ENCODE measurements around the gene SLC8A1.

DNA sequence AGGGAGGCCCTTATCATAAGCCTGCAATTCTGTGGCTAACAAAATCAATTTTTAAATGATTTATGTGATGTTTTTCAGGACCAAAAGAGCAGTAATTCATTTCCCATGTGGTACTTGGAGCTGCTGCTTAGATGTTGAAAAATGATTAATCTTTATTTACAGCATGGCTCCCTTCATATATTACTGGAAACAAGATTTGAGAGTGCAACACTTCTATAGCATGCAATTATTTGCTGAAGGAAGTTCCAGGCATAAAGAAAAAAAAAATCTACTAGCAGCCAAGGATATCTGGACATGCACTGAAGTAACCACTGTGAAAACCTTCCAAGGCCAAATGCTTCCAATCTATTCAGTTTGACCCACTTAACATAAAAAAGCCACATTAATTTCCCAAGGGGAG, 186.3 kb downstream of the SLC8A1 start:
- TF ChIP-seq, protein P1, sequence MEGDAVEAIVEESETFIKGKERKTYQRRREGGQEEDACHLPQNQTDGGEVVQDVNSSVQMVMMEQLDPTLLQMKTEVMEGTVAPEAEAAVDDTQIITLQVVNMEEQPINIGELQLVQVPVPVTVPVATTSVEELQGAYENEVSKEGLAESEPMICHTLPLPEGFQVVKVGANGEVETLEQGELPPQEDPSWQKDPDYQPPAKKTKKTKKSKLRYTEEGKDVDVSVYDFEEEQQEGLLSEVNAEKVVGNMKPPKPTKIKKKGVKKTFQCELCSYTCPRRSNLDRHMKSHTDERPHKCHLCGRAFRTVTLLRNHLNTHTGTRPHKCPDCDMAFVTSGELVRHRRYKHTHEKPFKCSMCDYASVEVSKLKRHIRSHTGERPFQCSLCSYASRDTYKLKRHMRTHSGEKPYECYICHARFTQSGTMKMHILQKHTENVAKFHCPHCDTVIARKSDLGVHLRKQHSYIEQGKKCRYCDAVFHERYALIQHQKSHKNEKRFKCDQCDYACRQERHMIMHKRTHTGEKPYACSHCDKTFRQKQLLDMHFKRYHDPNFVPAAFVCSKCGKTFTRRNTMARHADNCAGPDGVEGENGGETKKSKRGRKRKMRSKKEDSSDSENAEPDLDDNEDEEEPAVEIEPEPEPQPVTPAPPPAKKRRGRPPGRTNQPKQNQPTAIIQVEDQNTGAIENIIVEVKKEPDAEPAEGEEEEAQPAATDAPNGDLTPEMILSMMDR (IDR thresholded peaks at IDR 0.05): no peak
- TF ChIP-seq POLR2A (IDR thresholded peaks at IDR 0.05): no peak
